Endothelial cell of umbilical vein (primary cell): ENCODE data around the gene SCAMP4.
A peak's percentile ranks its signal among the peaks of the same experiment; 100 is the strongest.

Experiments
- FOS ChIP-seq: IDR thresholded peaks from 2 replicates; pipeline ENCODE4 v1.6.1; 2011; ENCODE audit warnings: mild to moderate bottlenecking, low read length, moderate library complexity, borderline replicate concordance; ENCODE audit not compliant: insufficient read depth
- TF ChIP-seq, protein P1 (sequence below), 2 donors: IDR thresholded peaks; 1 replicate in 1 of 2; 2 replicates in 1 of 2; pipeline ENCODE4 v1.5.1; 2011; ENCODE audit warnings: low read length in 2 of 2, mild to moderate bottlenecking in 2 of 2, moderate library complexity in 2 of 2, control low read depth in 1 of 2, inconsistent platforms in 1 of 2, low read depth in 1 of 2; ENCODE audit not compliant: insufficient read depth in 1 of 2; ENCODE audit errors: extremely low read depth in 1 of 2
- TF ChIP-seq, protein P2 (sequence below): IDR thresholded peaks from 2 replicates; pipeline ENCODE4 v1.6.1; 2011; ENCODE audit not compliant: insufficient read depth, insufficient read length

GRCh38 chr19:1905110-1905862 lies at the start of gene SCAMP4, which contains the start of gene ADAT3:
- TF ChIP-seq, protein P1, sequence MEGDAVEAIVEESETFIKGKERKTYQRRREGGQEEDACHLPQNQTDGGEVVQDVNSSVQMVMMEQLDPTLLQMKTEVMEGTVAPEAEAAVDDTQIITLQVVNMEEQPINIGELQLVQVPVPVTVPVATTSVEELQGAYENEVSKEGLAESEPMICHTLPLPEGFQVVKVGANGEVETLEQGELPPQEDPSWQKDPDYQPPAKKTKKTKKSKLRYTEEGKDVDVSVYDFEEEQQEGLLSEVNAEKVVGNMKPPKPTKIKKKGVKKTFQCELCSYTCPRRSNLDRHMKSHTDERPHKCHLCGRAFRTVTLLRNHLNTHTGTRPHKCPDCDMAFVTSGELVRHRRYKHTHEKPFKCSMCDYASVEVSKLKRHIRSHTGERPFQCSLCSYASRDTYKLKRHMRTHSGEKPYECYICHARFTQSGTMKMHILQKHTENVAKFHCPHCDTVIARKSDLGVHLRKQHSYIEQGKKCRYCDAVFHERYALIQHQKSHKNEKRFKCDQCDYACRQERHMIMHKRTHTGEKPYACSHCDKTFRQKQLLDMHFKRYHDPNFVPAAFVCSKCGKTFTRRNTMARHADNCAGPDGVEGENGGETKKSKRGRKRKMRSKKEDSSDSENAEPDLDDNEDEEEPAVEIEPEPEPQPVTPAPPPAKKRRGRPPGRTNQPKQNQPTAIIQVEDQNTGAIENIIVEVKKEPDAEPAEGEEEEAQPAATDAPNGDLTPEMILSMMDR (IDR thresholded peaks at IDR 0.05; ENCODE audit: extremely low read depth in 1 of 2, insufficient read depth in 1 of 2, low read depth in 1 of 2, low read length in 2 of 2), result no peak
- TF ChIP-seq, protein P2, sequence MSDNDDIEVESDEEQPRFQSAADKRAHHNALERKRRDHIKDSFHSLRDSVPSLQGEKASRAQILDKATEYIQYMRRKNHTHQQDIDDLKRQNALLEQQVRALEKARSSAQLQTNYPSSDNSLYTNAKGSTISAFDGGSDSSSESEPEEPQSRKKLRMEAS, result peak; percentile 61
- no peak for TF ChIP-seq FOS
